Right kidney (tissue), 1 donor: ENCODE measurements around the gene CSHL1.
"Not testable (repeated sequence)": the region's sequence is repeated elsewhere in the genome, so short reads cannot be mapped to it uniquely, and the experiment has no call there.

Experiments
- DNase-seq: peaks from one replicate; pipeline ENCODE4 v3.0.0-alpha.2; 2016

CSHL1 gene

DNA sequence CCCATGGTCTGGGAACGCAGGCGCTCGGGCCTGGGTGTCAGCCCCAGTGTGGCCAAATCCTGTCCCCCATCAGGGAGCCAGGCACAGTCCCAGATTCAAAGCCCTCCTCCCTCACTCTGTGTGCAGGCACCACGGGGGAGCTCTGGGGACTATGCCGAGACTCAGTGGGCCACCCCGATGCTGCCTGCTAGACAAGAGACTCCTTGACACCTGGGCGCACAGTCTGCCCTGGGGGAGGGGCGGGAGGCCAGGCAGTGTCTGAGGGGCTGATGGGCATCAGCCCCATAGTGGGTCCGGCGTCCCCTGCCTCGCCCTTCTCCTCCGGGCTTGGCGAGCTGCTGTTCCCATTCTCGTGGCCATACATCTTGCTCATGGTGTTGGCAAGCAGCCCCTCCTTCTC lies 29.5 kb upstream of the CSHL1 start:
- no peak for DNase-seq

DNA sequence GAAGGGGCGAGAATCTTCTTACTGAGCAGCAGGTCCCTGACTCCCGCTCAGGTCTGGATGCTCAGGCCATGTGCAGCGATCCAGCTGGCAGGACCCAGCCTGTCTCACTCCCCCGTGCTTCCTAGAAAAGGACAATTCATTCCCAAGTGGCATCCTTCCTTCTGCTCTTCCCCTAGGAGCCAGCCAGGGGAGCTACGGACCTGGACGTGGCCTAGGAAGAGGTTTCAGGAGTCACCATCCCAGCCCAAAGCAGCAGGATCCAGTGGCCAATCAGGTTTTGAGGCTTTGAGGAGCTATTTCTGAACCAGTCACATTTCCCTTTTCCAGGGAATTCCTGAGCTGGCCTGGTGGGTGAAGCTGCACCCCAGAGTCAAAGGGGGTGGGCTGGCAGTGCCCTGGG lies 28.8 kb upstream of the CSHL1 start:
- DNase-seq = no peak

DNA sequence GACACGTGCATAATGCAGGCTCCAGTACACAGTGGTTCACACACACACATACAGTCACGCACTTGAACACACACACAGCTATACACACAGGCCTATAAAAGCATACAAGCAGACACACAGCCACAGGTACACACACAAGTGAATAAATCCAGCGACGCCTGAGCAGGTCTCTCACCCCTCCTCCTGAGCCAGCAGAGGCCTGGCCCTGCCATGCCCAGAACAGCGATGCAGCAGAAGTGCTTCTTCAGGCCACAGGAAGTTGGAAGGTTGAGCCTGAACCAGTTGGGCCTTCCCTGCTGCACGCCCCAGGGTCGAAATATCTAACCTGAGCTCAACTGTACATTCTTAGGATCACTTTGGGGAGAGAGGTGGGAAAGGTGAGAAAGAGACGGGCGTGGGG lies 28.3 kb upstream of the CSHL1 start:
- no peak for DNase-seq

DNA sequence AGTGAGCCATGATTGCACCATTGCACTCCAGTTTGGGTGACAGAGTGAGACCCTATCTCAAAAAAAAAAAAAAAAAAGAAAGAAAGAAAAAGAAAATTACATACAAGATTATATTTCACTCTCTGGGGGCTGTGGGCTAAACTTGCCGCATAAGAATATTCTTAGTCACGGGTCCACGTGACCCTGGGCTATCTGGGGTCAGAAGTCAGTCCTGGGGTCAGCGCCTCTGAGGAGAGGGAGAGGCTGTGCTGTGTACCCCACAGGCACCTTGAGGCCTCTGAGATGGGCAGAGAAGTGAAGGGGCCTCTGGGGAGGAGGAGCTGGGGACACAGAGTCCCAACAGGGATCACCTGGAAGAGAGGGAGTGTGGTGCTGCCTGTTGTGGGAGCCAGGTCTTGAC lies 26.9 kb upstream of the CSHL1 start:
- DNase-seq = no peak

DNA sequence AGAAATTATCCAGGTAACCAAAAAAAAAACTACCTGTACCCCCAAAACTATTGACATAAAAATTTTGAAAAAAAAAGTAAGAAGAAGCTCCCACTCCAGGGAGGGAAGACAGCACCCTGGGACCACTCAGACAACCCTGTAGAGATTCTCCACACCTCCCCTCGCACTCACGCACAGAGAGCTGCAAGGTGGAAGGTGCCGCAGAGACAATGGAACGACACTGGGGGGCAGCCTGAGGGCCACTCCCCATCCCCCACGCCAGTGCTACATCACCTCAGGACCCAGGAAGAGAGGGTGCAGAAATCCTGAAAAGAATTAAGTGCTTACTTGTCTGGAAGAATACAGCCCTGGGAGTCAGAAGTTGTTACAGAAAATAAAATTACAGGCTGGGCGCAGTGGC lies 26.3 kb upstream of the CSHL1 start:
- DNase-seq = no peak

DNA sequence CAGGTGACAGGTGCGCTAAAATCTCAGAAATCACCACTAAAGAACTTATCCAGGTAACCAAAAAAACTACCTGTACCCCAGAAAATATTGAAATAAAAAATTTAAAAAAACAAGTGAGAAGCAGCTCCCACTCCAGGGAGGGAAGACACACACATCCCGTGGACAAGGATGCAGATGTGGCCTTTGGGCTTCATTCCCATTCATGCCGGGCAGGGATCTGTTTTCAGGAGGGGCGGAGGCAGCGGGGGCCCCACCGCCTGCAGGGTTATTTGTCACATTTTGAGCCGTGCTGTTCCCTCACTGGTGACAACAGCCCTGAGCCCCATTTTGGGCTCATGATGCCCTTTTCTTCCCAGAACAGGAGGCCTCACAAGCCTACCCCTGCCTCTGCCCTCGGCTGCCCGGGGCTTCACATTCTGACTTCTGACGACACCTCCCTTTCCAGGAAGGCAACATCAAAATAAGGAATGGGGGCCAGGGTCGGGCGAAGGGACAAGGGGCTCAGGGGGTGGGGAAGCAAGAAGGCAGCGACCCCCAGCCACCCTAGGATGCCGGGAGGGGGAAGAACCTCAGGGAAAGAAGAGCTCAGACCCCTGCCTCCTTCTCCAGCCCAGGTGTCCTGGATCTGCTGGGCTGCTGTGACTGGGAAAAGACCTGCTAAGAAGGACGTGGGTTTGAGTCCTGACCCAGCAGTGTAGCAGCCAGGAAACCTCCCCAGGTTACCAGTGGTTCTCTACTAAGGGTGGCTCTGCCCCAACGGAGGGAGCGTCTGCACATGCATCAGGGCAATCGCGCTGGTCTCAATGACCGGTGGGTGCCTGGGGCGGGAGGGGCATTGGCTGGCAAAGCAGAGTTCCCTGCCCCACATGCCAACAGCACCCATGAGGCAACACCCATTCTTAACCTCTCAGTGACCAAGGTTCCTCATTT lies 23.4 kb upstream of the CSHL1 start:
- DNase-seq = no peak

DNA sequence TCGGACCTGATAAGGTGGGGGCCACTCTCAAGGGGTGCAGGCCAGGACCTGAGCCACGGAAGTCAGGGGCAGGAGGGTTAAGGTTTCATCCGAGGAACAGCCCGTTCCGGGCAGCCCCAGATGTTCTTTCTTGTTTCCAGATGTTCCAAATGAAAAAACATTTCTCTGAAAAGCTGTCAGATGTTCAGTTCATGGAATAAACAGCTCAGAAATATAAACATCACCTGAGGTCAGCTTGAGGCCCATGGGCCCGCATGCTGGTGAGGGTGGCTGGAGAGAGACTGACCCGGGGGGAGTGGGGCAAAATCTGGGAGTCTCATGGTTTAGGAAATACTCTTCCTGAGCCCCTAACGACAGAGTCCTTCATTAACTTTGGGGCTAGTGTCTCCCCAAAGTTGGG lies 22.5 kb upstream of the CSHL1 start:
- no peak for DNase-seq

DNA sequence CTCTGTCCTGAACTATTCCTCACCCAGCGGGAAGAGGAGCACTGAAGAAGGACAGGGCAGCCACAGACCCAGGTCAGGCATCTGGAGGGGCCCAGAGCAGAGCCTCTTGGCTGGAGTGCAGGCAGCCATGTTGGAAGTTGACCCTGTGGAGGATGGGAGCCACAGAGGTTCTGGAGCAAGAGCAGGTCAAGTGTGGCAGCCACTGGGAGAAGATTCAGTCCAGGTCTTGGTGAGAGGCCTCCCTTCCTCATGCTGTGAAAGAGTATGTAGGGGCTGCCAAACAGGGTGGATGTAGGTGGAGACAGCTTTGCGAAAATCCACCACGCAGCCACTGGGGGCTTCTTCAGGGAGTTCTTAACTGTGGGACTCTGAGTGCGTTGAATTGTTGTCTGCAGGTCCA lies 21.7 kb upstream of the CSHL1 start:
- DNase-seq = no peak

DNA sequence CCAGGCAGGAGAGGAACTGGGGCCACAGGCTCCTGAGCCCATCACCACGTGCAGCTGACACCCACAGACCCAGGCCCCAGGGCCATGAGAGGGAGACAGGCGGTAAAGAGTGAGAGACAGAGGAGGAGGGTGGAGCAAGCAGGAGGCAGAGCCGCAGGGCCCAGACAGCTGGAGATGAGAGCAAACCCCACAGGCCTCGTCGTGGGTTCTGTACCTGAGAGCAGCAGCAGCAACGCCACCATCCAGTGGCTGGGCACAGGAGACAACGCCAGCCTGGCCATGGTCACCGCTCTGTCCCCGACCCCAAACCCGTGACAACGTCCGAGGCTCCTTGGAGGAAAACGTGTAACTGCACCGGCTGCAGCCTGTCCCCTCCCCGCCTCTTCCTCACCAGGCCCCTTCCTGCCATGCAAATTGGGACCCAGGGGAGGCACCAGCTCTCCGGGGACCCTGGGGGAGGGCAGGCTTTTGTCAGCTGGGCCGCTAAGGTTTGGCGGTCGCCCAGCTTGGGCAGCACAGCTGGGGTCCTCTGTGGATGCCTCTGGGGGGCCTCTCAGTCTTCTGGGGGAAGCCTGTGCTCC lies 21.0 kb upstream of the CSHL1 start, which contains the start of gene CD79B:
TSS of gene CD79B (minus strand) at position 351 of the 581 bp plus-strand sequence. CDS start at position 281, 70 bp downstream.
- no peak for DNase-seq

DNA sequence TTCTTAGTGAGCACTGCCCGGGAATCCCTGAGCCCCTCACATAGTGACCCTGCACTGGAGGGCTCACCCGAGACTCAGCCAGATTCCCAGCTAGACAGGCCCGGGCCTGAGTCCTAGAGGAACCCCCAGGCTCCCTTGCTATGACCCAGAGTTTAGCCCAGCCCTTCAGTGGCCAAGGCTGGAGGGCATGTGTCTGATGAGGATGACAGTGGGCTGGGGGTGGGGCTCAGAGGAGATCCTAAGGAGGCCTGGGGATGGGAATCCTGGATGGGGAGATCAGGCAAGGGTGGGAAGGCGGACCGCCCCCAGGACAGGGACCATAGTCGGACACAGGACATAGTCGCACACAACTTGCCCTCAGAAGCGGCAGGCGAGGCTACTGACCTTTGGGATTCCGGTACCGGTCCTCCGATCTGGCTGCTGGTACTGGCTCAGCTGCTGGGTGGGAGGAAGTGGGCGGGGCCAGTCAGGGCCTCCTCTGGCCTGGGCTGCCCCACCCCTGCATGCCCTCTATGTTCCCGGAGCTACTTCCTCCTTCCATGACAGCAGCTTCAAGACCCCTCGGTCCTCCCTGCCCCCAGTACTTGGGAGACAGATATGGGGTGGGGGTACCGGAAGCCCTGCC lies 20.0 kb upstream of the CSHL1 start:
- DNase-seq = no peak

DNA sequence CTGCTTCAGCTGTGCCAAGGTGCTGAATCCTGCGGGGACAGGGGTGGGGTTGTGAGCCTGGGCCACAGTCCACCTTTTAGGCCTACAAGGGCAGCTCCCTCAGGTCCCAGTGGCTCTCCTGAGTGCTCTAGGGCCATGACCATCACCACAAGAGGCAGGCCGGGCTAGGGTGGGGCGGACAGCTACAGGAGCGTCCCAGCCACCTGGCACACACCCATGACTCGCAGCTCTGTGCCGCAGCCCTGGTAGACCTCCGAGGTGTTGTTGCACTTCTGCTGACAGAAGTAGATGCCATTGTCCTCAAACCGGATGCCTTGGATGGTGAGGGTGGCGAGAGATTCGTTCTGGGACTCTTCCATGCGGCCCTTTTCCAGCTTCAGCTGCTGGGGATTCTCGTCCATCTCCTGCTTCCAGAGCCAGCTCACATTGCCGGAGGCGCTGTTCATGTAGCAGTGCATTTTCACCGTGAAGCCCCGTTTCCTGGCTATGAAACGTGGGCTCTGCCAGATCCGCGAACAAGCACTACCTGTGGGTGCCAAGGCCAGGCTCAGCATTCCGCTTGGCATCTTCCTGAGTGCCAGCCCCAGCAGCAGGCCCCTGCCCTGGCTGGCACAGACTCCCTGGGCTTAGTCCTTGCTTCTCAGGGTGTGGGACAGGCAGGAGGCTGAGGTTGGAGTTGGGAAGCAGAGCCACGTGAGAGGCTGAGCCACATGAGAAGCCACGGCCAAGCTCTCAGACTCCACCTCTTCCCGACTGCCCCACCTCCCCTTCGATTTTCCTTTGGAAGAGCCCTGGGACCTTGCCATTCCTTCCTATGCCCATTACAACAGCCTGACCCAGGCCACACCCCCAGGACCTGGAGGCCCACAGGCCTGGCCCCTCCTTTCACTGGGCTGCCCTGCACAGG lies 19.1 kb upstream of the CSHL1 start:
- DNase-seq = no peak

DNA sequence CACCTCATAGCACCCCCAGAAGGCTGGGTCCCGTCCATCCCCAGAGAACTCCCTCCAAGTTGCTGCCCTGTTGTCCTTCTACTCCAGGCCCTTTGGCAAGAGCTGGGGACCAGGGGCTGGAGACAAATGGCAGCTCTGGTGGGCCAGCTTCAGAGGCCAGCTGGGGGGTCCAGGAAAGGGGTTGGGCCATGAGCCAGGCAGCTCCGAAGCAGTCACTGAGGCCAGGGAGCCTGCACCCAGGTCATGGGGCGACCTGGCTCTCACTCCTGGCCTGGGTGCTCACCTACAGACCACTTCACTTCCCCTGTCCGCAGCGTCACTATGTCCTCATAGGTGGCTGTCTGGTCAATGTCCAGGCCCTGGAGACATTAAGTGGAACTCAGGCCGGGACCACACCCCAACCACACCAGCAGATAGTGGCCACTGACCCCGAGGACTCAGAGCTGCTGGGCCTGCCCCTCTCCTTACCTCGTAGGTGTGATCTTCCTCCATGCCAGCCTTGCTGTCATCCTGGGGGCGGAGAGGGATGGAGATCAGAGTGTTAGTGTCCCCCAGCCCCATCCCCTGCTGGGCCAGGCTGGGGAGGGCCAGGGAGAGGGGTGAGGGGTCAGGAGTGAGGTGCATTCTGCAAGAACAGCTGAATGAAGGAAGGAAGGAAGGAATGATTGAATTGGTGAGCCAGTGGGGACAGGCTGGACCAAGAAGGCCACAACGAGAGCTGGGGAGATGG lies 18.1 kb upstream of the CSHL1 start:
- DNase-seq = no peak

DNA sequence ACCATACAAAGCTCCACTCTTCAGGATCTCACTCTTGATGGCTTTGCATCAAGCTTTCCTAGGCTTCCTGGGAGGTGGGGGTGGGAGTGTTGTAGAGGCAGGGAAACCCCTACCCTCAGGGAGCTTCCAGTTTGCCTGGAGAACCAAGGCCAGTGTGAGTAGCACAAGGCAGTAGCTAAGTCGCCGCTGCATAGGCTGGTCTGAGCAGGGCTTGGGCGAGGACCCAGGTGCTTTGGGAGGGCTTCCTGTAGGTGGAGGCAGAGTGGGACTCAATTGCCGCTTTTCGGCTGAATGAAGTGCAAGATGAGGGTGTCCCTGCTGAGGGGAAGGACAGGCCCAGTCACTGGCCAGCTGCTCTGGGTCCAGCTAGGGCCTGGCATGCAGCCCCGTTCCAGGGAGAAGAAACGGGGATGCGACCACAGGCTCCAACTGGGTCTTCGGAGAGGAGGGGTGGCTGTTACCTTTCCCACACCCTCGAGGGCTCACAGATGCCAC lies 17.2 kb upstream of the CSHL1 start:
- DNase-seq = no peak

DNA sequence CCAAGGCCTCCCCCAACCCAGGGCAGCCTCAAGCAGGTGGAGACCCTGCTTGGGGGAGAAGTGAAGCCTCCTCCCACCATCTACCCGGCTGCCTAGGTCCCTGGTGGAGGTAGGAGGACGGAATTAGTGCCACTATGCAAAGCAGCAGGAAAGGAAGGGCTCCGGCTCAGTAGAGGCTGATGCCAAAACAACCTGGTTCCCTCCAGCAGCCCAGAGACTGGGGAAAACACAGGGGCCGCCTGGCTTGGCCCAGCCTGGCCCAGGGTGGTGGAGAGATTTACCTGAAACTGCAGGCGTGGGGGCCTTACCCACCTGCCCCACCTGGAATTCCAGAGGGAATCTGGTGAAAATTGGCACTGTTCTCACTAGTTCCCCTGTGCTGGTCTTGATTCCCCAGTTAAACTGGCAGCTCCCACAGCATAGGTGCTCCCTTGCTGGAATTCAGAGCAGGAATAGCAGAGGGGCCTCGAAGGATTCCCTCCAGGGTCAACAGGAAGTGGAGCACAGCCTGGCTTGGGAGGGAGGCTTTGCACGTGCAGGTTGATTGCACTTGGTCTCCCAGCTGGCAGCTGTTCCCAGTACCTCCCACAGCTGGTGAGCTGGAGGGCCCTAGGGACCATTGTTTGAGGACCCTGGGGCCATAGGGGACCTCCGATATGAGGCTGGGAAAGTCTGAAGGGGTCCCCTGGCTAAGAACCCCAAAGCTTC lies 16.6 kb upstream of the CSHL1 start:
- DNase-seq = no peak

DNA sequence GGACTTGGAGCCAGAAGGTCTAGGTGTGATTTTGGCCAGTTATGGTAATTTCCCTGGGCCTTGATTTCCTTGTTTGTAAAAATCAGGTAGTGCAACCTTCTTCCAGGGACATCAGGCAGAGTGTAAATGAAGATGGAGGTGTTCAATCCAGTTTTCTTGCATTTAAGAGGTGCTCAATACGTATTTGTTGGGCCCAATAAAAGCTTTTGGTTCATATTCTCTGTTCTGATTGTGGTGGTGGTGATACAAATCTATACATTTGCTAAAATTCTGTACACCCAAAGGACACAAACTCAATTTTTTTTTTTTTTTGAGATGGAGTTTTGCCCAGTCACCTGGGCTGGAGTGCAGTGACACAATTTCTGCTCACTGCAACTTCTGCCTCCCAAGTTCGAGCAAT lies 15.1 kb upstream of the CSHL1 start:
- no peak for DNase-seq

DNA sequence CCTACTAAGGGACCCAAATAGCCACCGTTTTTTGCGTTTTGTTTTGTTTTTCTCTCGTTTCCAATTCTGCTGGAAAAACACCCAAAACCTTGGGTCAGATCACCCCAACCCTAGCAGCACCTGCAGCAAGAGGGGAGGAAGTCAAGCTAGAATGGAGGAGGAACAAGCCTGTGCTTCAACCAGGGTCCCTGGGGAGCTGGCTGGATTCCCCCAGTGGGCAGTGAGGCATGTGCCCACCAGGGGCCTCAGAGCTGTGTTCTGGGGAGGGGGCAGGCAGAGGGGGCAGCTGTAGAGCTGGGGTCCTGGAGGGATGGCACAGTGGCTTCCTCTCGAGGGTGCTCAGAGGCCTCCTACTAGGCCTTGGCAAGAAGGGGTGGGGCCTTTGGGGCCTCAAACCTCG lies 14.6 kb upstream of the CSHL1 start:
- no peak for DNase-seq

DNA sequence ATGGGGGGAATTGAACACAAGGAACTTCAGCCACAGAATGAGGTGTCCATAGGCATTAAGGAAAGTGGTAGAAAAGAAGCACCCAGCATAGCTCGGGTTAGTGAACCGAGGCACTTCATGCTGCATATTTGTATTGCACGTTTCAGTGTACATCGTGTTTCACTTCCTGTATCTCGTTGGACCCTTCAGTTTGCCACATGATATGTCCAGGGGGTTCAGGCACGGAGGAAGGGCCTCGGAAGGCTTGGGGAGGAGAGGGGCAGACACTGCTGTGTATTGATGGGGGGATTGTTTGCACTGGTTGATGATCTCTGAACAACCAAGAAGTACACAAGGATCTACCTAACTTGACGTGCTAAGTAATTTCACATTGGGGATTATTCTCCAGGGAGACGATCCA lies 11.3 kb upstream of the CSHL1 start:
- DNase-seq = not testable (repeated sequence)

DNA sequence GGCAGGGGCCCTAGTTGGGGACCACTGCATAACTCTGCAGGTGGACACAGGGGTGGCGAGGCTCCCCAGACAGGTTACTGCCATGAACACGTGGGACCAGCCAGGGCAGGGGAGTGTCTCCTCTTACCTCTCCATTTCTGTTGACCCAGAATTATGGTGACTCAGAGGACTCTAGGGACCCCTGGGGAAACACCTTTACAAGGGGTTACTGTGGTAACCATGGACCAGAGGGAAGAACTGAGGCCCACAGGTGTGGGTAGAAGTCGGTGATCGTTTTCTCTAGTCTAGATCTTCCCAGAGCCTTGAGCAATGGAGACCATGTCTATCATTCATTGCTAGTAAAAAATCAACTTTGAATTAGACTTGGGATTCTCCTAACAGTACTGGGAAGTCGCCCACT lies 9.7 kb upstream of the CSHL1 start:
- DNase-seq = not testable (repeated sequence)

DNA sequence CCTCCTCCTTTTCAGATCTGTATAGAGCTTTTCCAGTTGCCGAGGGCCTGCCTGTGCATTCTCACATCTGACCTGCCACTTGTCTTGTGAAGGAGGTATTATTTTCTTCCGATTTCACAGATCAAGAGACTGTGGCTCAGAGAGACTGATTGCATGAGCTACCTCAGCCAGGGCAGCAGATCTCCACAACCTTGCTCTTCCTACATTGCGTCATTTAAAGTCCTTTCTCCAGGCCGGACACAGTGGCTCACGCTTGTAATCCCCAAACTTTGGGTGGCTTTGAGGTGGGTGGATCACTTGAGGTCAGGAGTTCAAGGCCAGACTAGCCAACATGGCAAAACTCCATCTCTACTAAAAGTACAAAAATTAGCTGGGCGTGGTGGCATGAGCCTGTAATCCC lies 9.0 kb upstream of the CSHL1 start:
- not testable (repeated sequence) for DNase-seq

DNA sequence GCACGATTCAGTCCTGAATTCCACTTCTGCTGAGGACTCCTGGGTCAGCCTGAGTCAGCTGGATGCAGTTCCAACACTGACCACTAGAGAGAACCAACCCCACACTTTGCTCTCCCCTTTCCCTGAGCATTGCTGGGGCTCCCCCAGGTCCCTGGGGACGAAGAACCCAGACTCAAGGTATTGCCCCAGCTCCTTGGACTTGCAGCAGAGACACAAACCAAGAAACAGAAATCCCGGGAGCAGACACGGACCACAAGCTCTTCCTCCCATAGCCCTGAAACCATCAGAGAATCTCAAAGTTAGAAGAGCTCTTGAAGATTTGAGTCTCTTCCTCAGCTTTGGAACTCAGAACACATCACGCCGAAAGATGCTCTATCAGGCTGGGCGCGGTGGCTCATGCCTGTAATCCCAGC lies 8.3 kb upstream of the CSHL1 start:
- DNase-seq = peak; percentile 61

DNA sequence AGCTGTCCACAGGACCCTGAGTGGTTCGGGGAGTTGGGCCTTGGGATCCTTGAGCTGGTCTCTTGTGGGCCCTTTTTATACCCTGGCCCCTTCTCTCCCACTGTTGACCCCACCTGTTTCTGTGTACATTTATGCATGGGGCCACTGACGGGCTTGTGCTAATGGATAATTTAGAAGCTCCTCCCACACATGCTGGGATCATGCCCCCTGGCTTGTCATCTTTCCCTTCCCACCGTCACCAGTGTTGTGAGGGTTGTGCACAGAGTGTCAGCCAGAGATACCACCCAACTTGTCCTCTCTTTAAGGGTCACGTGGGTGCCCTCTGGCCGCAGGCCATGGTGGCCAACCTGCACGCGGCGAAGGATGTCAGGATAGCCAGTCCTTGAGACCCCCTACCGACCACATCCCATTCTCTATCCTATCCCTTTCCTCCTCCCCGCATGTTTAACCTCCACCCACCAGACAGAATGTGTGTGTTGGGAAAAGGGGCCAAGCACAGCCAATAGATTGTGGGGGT lies 7.8 kb upstream of the CSHL1 start, which contains the start of gene GH1:
TSS of gene GH1 (minus strand) at position 51 of the 517 bp plus-strand sequence. CDS start 63 bp downstream, outside the sequence.
- DNase-seq = not testable (repeated sequence)
